Right lobe of liver (tissue), 4 donors: ENCODE measurements around the gene BAG2.

Source experiments
- POLR2A ChIP-seq: fragments of 450-650 bp; IDR thresholded peaks from one replicate; pipeline ENCODE4 v1.6.1; 2017; ENCODE audit warnings: antibody characterized with exemption, mild to moderate bottlenecking
- TF ChIP-seq, protein P1 (sequence below), 4 donors: fragments of 200-600 bp in 3 of 4; fragments of 450-650 bp in 1 of 4; IDR thresholded peaks; one replicate each; pipeline versions ENCODE4 v1.5.1 to v1.8.0; 2016 to 2022; ENCODE audit warnings: antibody characterized with exemption in 4 of 4, mild to moderate bottlenecking in 2 of 4
- donor health status: DM: no; HTN: no; CAD: no.
- donor health status: DM: no; HTN: no; CAD: no.
- donor health status: DM: no; HTN: yes; CAD: no.

DNA sequence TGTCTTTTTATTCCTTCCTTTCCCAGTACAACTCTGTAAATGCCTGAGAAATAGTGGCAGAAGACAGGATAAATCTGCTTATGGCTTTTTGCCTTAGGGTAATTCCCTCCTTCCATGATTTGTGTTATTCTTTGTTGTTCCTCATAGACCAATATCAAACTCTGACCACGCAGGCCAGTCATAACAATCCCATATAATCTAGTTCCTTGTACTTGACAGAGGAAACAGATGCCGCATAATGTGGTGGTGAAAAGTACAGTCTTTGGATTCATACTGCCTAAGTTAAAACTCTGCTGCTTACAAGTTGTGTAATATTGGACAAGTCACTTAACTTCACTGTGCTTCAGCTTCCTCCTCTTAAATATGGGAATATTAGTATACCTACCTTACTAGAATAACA, 8.2 kb upstream of the BAG2 start:
- TF ChIP-seq, protein P1, sequence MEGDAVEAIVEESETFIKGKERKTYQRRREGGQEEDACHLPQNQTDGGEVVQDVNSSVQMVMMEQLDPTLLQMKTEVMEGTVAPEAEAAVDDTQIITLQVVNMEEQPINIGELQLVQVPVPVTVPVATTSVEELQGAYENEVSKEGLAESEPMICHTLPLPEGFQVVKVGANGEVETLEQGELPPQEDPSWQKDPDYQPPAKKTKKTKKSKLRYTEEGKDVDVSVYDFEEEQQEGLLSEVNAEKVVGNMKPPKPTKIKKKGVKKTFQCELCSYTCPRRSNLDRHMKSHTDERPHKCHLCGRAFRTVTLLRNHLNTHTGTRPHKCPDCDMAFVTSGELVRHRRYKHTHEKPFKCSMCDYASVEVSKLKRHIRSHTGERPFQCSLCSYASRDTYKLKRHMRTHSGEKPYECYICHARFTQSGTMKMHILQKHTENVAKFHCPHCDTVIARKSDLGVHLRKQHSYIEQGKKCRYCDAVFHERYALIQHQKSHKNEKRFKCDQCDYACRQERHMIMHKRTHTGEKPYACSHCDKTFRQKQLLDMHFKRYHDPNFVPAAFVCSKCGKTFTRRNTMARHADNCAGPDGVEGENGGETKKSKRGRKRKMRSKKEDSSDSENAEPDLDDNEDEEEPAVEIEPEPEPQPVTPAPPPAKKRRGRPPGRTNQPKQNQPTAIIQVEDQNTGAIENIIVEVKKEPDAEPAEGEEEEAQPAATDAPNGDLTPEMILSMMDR (IDR thresholded peaks at IDR 0.05): no peak
- no peak for TF ChIP-seq POLR2A
